ENCODE data around the gene SCNN1G.

SCNN1G gene

DNA sequence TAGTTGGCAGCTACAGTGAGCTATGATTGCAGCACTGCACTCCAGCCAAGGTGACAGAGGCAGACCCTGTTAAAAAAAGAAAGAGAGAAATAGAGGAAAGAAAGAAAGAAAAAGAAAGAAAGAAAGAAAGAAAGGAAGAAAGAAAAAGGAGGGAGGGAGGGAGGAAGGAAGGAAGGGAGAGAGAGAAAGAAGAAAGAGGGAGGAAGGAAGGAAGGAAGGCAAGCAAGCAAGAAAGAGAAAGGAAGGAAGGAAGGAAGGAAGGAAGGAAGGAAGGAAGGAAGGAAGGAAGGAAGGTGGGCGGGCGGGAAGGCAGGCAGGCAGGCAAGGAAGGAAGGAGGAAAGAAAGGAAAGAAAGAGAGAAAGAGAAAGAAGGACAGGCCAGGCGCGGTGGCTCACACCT is 1.0 kb upstream of the SCNN1G start:
- TF ChIP-seq, protein P1, sequence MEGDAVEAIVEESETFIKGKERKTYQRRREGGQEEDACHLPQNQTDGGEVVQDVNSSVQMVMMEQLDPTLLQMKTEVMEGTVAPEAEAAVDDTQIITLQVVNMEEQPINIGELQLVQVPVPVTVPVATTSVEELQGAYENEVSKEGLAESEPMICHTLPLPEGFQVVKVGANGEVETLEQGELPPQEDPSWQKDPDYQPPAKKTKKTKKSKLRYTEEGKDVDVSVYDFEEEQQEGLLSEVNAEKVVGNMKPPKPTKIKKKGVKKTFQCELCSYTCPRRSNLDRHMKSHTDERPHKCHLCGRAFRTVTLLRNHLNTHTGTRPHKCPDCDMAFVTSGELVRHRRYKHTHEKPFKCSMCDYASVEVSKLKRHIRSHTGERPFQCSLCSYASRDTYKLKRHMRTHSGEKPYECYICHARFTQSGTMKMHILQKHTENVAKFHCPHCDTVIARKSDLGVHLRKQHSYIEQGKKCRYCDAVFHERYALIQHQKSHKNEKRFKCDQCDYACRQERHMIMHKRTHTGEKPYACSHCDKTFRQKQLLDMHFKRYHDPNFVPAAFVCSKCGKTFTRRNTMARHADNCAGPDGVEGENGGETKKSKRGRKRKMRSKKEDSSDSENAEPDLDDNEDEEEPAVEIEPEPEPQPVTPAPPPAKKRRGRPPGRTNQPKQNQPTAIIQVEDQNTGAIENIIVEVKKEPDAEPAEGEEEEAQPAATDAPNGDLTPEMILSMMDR (IDR thresholded peaks at IDR 0.05; ENCODE audit: insufficient read depth, low read depth, low read length, missing control alignments) = no peak
- no peak for DNase-seq (ENCODE audit: low read depth)
- H3K4me3 ChIP-seq (ENCODE audit: low read length) = no peak overlapping the region

DNA sequence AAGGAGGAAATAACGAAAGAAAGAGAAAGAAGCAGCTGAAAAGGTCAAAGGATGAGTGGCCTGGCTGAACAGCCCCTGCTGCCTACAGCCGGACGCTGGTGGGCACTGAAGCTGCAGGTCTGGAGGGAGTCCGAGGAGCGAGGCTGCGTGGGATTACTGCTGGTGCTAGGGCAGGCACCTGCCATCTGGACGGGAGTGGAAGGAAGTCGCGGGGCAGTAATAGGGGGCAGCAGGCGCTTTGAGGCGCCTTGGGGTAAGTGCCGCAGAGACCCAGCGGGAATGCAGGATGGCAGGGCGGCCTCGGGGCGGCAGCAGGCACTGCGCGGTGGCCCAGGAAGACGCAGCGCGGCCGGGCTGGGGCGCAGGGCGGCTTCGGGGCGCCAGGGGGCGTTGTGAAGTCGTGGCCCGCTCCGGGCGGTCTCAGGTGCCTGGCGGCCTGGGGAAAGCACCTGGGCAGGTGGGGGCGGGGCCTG is 303 bp upstream of the SCNN1G start:
- TF ChIP-seq, protein P1 (IDR thresholded peaks at IDR 0.05; ENCODE audit: insufficient read depth, low read depth, low read length, missing control alignments) = peak; percentile 69
- H3K4me3 ChIP-seq (ENCODE audit: low read length) = peak overlapping the region; percentile 49
- DNase-seq (ENCODE audit: low read depth) = peak; percentile 90

- TF ChIP-seq, protein P1 (IDR thresholded peaks at IDR 0.05; ENCODE audit: insufficient read depth, low read depth, low read length, missing control alignments) = no peak
- peak overlapping the region; percentile 49 for H3K4me3 ChIP-seq (ENCODE audit: low read length)
- no peak for DNase-seq (ENCODE audit: low read depth)
These were observed 958 bp downstream of the SCNN1G start for GRCh38 chr16:23183543-23183862.

GRCh38 chr16:23185656-23186055 is 3.1 kb downstream of the SCNN1G start:
- TF ChIP-seq, protein P1 (IDR thresholded peaks at IDR 0.05; ENCODE audit: insufficient read depth, low read depth, low read length, missing control alignments) = no peak

DNA sequence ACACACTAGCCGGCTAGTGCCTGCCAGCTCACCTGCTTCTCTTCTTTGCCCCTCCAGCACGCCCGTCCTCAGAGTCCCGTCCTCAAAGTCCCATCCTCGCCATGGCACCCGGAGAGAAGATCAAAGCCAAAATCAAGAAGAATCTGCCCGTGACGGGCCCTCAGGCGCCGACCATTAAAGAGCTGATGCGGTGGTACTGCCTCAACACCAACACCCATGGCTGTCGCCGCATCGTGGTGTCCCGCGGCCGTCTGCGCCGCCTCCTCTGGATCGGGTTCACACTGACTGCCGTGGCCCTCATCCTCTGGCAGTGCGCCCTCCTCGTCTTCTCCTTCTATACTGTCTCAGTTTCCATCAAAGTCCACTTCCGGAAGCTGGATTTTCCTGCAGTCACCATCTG is 3.6 kb downstream of the SCNN1G start:
- H3K4me3 ChIP-seq (ENCODE audit: low read length) = no peak overlapping the region
- DNase-seq (ENCODE audit: low read depth) = no peak
- TF ChIP-seq, protein P1 (IDR thresholded peaks at IDR 0.05; ENCODE audit: insufficient read depth, low read depth, low read length, missing control alignments) = no peak

More at GRCh38 chr16:23185656-23186055, 3.1 kb downstream of the SCNN1G start:
- H3K4me3 ChIP-seq (ENCODE audit: low read length) = no peak overlapping the region
- DNase-seq (ENCODE audit: low read depth) = no peak

DNA sequence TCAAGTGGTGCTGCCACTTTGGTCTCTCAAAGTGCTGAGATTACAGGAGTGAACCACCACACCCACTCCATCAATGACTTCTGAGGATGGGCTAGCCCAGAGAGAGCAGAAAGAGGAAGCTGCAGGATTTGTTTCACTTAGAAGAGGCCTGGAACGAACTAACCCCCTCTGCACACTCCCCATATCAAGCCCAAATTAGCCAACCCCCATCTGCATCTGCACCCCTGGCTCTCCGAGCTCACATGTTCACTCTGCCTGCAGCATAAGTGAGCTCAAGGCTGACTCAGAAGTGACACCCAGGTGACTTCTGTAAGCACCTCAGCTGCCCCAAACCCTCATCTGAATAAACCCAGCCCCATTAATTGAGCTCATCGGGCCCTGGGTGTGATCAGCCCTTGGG is 4.8 kb downstream of the SCNN1G start:
- no peak overlapping the region for H3K4me3 ChIP-seq (ENCODE audit: low read length)
- TF ChIP-seq, protein P1 (IDR thresholded peaks at IDR 0.05; ENCODE audit: insufficient read depth, low read depth, low read length, missing control alignments) = no peak
- no peak for DNase-seq (ENCODE audit: low read depth)

- TF ChIP-seq, protein P1 (IDR thresholded peaks at IDR 0.05; ENCODE audit: insufficient read depth, low read depth, low read length, missing control alignments) = no peak
- no peak for DNase-seq (ENCODE audit: low read depth)
- H3K4me3 ChIP-seq (ENCODE audit: low read length) = no peak overlapping the region
These were observed 6.4 kb downstream of the SCNN1G start for GRCh38 chr16:23188911-23189310.

Measured in epithelial cell of esophagus (primary cell).